NOMO-1 treated with DMSO at 0.1 percent for 48 hours (cell line): ENCODE data around the gene TNS3.
A peak's percentile ranks its signal among the peaks of the same experiment; 100 is the strongest.

Experiments used
- DNase-seq: peaks from one replicate; lab custom pipeline; 2025; ENCODE audit not compliant: unreplicated experiment; lab: John Stamatoyannopoulos, UW

TNS3 gene

DNA sequence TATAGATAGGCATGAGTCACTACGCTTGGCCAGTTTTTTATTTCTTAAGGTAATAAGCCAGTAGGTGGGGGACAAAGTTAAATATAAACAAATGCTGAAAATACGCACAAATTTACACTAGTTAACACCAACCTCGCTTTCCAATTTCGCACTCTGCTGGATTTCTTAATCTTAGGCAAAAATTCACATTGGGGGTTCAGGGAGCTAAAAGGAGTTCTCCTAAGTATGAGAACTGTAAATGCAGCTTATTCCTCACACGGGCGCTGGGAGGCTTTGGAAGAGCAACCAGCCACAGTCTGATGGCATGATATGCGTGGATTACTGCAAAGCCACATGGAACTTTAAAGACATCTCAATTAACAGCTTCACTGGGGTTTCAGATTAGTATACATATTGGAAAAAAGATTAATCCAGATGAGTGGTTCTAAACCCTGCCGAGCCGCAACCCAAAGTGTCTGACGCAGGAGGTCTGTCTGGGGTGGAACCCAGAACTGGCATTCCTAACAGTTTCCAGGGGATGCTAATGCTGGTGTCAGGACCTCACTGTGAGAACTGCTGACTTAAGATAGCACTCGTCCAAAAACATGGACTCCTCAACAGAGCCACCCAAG, 16.2 kb downstream of the TNS3 start:
- DNase-seq: no peak

DNA sequence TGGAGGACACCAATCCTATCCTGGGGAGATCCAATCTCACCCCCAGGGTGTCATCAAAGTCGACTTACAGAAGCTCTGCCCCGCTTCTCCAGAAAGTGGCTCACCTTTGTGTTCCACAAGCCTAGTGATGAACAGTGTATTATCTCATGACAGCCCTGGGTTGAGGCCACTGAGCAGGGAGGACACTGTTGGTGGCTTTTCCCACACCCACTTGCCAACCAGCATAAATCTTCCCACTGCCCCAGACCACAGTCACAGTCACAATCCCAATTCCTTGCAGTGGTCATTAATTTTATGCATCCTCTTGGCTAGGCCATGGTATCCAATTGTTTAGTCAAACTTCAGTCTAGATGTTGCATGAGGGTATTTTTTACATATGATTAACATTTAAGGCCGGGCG, 18.4 kb downstream of the TNS3 start:
- no peak for DNase-seq

DNA sequence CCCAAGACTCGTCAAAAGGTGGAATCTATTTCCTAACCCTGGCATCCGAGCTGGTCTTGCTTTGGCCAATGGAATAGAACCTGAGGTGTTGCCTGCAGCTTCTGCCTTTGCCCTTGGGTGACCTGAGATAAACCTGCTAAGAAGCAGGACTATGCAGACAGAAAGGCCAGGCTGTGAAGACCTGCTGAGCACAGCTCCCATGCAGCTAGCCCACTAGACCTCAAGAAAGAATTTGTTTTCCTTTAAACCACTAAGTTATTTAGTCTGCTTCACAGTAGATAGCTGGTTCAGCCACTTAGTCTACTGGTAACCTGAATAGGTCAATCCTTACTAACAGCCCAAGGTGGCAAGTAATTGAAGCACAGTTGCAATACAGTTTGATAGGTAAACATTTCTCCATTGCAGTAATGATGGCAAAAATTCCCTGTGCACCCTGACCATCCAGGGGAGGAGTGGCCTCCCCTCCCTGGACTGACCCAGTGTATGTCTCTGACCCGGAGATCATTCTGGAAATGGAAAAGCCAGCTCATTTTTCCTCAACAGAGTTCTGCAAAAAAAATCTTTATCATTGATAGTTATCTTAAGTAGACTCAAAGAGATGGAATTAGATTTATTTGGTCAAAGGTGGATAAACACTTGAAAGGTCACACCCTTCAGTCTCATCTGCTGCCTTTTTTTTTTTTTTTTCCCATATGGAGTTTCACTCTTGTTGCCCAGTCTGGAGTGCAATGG, 20.0 kb downstream of the TNS3 start:
- no peak for DNase-seq

DNA sequence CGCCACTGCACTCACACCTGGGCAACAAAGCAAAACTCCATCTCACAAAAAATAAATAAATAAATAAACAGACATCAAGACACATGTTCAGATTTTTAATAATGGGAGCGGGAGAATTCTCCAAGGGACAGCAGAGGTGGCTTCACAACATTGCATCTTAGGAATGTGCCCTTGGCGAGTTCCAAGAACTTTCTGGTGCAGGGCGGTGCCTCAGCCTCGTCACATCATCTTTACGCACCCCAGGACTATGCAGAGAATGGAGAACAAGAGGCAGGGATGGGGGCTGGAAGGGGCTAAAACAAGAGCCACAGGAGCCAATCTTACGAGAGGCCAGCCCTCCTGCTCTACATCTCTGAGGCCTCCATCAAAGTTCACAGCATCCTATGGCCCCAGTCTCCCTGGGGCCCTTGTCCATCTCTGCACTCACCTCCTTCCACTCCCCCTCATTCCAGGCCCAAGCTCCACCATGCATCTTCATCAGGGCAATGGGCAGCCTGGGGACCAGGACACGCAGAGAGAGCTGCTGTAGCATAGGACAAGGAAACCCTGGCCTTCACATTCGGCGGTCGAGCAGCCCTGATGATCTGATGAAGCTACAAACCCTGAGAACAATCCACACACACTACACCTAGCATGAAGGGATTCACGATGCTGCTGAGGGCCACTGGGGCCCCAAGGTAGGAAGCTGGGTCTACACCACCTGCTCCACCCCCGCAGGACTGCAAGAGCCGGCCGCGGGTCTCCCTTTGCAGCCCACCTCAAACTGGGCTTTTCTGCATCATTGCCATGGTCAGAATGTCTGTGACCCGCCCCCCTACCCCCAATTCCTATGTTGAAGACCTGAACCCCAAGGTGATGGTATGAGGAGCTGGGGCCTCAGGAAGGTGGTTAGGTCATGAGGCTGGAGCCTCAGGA, 22.3 kb downstream of the TNS3 start:
- DNase-seq: no peak

DNA sequence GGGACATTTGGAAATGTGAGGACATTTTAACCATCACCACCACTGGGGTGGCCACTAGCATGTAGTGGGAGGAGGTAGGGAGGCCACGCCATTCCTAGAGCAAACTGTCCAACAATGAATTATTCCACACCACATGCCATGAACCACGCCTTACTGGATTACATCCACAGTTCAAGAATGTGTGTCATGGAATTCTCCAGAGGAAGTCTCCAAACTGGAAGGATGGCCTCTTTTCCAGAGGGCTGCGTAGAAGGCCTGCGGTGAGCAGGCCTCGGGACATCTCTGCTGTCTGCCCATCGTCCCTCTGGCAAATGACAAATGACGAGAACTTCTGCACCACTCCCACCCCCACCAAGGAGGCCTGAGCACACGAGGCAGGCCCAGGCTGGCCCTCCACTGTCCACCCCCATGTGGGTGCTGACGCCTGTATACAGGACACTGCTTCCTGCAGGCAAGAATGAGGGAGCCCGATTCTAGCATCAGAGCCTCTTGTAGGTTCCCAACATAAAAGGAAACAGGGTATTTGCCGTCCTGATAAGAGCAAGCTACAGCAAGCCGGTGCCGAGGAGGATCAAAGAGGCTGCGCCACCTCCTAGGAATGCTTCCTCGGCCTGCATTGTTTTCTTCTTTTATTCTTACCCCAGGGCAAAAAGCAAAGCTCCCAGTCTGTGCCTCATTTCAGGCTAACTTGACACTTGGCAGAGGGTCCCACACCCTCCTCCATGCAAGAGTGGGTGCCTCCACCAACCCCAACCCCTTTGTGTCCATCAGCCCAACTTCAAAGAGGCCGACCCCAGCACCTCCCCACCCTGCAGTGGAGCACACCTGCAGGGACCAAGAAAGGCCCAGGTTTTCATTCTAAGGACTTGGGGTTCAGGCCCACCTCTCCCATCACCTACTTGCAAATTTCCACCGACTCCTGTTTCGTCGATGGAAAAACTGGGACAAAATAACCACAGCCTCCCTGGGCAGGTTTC, 23.9 kb downstream of the TNS3 start:
- no peak for DNase-seq

DNA sequence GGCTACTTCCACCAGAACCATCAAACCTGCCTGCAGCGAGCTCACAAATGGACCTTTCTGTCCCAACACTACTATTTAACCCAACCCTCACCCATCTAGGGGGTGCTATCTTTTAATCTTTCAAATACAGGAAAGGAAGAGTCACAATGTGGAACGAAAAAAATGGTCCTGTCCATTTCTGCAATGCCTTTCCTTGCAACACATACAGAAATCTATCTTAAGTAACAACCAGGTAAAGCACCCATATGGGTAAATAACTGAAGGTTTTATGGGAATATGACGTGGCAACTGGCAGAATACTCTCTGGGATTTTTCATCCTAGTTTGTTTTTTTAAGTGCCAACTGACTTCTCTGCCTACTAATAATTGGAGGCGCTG, 24.6 kb downstream of the TNS3 start:
- DNase-seq: no peak

DNA sequence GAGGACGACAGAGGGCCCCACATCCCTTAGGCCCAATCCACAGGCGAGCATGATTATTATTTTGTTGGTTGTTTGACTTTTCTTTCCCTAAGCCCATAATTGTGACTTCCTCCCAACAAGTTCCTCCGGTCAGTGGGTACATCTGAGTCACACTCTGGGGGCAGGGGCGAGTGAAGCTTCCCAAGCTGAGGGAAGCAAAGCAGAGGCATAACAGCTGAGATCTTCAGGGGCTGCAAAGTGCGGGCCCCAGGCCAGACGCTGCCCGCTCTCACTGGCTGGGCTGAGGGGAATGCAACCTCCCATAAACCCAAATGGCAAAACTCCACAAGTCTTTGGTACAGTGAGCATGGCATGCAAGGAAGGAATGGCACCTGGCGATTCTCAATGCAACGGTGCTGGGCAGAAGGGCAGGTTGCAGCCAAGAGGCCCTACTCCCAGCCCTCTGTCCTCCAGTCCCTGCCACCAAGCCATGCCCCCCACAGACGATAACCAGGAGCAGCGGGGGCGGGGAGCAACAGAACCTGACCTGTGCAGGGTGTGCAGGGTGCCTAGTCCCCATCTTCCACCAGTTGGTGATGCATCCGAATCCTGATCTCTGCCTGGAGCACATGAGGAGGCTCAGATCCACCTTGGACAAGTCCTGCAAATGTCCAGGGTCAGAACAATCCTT, 25.3 kb downstream of the TNS3 start:
- DNase-seq: peak; percentile 22

DNA sequence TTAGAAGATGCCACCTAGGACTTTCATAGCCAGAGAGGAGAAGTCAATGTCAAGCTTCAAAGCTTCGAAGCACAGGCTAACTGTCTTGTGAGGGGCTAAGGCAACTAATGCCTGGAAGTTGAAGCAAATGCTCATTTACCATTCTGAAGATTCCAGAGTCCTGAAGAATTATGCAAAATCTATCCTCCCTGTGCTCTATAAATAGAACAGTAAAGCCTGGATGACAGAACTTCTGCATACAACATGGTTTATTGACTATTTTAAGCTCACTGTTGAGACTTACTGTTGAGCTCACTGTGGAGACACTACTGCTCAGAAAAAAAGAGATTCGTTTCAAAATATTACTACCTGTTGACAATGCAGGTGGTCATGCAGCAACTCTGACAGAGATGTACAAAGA, 28.6 kb downstream of the TNS3 start:
- DNase-seq: no peak

DNA sequence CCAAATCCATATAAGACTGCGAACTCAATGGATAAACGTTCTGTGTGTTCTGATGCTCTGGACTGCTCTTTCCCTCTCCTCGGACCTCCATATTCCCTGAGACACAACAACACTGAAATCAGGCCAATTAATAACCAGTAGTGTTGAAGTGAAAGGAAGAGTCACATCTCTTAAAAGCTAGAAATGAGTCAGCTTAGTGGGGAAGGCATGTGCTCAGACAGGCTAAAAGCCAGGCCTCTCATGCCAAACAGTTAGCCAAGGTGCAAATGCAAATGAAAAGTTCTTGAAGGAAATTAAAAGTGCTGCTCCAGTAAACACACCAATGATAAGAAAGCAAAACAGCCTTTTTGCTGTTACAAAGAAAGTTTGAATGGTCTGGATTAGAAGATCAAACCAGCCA, 29.3 kb downstream of the TNS3 start:
- DNase-seq: no peak

DNA sequence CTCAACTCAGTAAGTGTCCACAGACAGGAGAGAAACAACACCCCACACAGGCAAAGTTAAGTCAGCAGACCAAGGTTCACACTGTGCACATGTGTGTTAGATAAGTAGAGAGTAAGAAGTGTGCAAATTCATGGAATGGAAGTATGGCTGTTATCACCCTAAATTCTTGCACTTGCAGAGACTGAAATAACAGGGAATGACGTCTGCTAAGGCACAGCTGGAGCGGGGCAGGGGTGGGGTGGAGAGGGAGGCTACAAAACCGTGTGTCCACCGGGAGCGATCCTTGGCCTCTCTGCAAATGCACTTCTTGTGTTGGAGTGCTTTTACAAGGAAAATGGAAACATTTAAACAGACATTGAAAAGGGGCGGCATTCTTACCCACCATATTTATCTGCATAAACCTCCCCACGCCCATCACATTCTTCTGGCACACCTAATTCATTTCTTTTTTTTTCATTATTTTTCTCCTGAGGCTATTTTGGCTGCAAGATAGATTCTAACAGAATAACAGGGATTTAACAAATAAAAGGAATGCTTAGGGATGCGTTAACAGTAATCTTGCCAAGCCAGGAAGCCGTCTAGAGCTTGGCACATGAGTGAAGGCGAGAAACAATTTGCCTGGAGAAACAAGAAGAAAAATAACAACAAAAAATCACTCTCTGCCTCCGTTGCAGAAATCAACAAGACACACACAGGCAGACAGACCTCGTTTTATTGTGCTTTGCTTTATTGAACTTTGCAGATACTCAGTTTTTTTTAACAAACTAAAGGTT, 30.1 kb downstream of the TNS3 start:
- no peak for DNase-seq

DNA sequence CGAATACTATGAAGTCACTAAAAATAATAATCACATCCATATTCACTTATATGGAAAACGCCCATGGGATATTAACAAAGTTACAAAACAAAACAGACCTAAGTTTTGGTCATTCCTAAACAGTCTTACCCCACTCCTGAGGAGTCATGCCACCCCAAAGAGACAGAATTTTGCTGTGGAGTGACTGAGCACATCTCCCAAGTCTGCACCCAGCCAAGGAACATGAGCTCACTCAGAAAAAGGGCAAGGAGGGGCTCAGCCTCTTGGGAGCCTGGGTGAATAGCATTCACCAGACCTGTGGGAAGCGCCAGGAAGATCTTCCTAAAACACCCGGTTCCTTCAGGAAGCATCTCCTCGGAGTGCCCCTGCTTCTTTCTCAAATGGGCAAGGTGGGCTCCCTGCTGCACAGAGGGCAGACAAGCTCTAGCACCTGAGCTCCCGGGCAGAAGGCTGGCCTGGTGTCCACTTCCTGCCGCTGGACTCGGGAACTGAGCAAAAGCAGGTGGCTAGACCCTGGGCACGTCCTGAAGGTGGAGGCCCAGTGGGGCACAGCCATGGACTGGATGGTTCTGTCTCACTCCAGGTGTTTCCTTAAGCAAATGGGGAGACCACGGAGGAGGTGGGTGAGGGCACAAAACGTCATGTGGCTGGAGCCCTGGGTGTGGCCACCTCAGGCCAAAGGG, 31.0 kb downstream of the TNS3 start:
- no peak for DNase-seq

DNA sequence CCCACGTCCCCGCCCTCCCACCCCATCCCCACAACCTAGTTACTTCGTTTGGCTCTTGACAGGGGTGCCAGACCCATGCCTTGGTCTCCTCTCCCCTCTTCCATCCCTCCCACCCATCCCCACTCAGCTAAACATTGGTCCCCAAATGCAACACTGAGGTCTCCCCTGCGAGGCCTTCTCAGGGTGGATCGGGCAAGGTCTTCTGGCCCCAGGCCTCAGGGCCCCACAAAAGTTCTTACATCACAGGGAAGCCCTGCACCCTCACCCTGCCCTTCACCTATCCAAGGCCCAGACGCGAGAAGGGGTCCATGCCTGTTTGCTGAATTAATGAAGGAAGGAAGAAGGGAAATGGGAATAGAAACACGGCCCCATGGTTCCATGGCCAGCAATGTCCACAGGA, 32.0 kb downstream of the TNS3 start:
- no peak for DNase-seq

DNA sequence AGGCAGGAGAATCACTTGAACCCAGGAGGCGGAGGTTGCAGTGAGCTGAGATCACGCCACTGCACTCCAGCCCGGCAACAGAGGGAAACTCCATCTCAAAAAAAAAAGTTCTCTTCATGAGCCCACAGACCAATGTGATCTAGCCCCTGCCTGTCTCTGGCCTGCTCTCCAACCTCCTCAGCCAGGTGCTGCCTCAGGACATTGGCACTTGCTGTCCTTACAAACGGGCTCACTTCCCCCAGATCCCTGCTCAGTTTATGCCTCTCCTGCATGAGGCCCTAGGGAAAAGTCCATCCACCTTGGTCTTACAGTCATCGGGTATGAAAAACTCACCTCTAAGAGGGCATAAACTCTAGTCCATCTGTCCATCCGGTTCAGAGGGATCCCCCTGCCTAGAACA, 32.5 kb downstream of the TNS3 start:
- no peak for DNase-seq

DNA sequence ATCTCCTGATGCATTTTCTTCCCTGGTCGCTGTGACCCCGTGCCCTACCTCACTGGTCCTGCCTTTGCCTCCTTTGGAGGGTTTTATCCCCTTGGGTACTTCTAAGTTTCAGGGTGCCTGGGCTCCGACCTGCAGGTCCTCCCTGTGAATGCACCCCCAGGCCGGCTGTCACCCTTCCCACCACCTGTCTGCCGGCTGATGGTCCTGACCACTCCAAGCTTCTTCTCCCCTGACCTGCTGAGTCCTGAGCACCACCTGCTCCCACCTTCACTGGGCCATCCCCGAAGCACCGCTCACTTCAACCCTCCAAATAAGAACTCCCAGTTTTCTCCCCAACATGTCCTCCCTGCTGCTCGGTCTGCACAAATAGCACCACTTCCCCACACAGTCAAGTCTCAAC, 33.4 kb downstream of the TNS3 start:
- DNase-seq: no peak

DNA sequence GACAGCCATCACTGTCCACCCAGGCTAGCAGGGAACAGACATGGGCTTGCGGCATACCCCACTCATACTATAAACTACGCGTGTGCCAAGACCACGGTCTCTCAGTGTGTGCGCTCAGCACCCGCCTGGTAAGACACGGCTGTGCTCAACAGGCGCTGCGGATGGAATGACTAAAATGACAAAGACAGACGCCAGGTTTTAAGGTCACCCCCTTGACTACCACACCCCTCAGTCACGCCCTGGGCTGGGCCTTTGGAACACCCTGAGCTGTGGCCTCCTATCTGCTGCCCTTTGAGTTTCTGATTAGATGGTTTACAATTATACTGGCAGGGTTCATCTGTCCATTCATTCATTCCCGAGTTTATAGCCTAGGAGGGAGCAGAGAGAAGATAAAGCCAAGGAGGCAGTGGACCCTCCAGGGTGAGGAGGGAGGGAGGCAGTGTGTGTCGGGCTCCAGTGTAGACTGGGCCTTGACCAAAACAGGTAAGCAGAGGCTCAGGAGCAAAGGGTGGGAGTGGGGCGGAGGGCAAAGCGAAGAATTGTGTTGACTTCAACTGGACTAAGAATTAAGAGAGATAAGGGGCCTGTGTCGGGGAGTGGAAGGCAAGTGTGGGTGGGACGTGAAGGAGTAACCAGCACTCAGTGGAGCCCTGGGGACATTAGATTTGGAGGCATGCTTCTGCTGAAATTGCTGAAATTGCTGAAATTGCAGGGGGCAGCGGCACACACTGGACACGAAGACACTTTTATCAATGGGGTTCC, 35.0 kb downstream of the TNS3 start:
- no peak for DNase-seq

DNA sequence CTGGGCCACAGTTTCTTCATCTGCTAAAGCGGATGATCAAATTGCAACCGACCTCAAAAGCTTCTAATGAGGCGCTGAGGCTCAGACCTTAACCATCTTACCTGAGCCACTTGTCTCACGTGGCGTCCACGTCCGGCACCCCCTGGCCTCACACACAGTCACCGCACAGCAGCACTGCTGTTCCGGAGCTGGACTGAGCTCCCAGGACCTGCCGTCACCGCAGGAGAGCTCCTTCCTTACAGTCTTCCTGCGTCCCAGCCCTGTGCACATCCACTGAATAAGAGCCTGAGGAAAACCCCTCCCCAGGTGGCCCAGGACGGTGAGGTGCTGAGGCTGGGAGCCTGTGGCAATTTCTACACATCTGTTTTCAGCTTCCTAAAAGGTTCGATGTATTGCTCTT, 35.7 kb downstream of the TNS3 start:
- DNase-seq: no peak

DNA sequence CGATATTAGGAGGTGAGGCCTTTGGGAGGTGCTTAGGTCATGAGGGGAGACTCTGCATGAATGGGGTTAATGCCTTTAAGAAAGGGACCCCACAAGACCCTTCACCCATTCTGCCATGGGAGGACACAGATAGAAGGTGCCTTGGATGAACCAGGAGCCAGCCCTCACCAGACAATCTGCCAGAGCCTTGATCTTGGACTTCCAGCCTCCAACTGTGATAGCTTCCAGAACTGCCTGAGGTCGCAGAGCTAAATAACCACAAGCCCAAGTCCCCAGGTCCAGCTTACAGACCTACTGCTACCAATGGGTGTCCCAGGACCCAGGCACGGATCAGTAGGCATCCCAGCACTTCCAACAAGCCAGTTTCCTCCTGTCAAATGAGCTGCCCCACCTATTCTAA, 37.5 kb downstream of the TNS3 start:
- no peak for DNase-seq

DNA sequence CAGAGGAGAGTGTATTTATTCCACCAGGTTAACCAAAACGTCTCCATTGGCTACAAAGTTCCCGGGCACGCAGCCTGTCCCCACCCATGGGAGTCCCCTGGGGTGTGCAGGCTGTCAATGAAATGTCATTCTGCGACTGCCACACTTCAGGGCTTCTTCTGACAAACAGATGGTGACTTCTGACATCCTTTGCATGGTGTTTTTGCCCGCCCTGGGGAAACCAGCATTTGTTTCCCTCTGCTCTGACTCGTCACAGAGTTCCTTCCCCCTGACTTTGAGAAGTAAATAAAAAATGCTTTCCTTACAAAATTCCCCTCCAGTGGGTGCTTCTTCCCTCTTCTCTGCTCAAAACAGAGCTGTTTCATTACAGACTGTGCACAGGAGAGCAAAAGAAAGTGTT, 38.2 kb downstream of the TNS3 start:
- no peak for DNase-seq
